Esophagus mucosa (tissue), 1 donor: ENCODE results near the gene USP48. TPM values are rescaled to one million over a fixed set of nuclear protein-coding genes. Genes with fewer than 3 reads are reported as not detected.

ENCODE experiments used
- ATAC-seq: fragments of 200-7000 bp; cut with Tn5 transposase; one replicate; pipeline ENCODE4 v1.9.1; 2020
- total RNA-seq: library from RNA; stranded (reverse); gene quantifications from one replicate; pipeline ENCODE4 v1.2.4, GENCODE V29; 2023
- donor health status: DM: yes; HTN: yes; CAD: no.

The USP48 gene
- total RNA-seq, 1 donor from 2014 or later = 37.3 TPM

DNA sequence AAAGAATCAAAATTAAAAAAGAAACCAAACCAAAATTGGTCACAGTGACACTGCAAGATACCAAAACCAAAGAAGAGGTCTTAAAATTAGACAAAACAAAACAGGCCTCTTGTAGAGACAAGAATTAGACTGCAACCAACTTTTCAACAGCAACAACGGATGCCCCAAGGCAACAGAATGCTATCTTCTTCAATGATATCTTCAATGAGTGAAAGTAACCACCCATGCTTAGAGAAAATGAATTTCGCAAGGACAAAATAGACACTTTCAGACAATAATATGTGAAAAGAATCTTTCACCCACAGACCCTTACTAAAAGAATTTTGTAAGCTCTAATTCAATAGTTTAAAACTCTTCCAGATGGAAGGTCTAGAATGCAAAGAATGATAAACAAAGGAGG lies 41.7 kb downstream of the USP48 start:
- no peak for ATAC-seq

DNA sequence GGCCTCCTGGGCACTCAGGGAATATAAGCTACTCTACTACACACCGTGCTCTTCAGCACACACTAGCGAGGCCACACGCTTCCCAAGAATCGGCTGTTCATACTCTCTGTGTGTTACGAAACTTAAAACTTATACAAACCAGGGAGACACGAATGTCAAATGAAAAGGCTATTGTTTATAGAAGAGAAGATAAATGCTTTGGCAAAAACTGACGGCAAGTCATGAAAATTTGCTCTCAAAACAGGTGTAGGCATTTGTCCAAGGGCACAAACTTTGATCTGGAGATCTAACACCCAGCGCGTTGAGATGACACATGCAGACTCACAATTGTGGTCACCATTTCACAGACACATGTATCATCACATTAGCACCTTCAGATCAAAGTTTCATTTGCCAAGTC lies 46.1 kb downstream of the USP48 start:
- ATAC-seq = no peak

GRCh38 chr1:21736011-21736410 lies 46.9 kb downstream of the USP48 start:
- ATAC-seq = peak; percentile 59

DNA sequence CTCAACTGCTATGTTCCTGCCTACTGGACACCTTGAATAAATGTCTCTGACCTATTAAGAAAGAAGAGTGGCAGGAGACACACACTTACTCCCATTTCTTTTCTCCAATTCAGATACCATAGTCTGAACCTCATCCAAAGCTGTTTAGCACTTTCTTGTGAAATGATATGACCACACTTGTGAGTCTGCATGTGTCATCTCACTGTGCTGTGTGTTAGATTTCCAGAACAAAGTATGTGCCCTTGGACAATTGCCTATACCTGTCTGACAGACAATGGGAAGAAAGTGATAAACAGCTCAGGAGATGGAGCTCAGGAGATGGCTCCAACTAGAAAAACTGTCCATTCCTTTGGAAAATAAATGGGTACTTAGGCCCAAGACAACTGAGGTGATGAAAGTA lies 48.4 kb downstream of the USP48 start:
- no peak for ATAC-seq

- ATAC-seq = no peak
These were observed 50.3 kb downstream of the USP48 start for GRCh38 chr1:21732664-21733063.

DNA sequence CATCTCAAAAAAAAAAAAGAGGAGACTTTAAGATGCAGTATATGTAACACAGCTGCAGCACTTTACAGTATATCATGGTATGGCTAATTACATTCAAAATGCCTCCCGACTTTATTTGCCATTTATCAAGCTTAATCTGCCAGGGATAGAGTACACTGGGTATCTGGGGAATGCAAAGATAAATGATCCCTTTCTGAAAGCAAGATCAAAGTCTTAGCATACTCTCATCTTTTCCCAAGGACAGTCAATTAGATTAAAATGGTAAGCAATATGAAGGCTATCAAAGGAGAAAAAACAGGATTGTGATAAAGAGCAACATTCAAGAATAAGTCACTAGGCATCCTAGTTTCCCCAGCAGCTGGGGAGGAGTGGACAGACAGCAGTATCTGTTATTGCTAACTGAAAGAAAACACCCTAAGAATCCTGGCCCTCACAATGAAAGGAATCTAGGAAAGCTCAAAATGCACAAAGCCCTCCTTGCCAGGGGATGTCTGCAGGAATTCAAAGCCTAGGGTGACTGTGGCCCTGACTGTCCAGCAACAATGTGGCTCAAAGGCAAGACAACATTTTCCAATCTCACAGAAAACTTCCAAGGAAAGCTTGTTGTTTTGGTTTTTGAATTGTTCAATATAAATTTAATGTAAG lies 57.1 kb downstream of the USP48 start:
- no peak for ATAC-seq

- ATAC-seq = no peak
These were observed 58.4 kb downstream of the USP48 start for GRCh38 chr1:21724570-21724969.

GRCh38 chr1:21724098-21724497 lies 58.9 kb downstream of the USP48 start:
- ATAC-seq = no peak

DNA sequence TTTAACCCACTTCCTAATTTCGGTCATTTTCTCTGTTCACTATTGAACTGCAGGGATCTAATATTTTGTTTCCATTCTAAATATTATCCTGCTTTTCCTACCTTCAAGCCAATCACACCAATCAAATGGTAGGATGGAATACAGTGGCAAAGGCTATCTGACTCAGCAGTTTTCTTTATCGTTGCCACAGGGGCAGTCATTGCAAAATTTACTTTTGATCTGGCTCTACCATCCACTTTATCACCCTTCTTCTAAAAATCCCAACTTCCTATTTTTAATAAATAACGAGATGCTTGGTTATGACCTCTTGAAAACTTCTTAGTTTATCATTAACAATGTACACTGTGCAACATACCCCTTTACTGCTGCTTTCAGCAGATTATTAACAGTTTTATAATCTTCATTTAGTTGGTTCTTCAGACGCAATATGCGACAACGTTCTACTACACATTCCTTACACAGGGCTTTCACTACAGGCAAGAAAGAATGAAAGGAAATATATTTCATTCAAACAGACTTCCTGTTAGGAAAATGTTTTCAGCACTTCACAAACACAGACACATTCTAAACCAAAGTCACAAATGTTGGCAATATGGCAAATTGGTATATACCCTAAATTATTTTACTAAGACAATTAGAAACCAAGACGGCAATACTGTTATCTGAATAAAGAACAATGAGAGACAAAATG lies 61.5 kb downstream of the USP48 start:
- no peak for ATAC-seq

DNA sequence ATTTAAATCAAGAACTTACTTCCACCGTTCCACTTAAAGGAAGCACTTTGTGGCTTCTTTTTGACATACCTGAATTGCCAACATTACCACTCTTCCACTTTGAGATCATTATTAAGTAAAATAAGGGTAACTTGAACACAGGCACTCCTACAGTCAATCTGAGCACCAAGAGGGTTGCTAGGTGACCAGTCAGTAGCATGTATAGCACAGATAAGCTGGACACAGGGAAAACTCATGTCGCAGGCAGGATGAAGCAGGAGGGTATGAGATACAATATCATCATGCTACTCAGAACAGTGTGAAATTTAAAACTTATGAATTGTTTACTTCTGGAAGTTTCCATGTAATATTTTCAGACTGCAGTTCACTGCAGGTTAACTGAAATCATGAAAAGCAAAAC lies 66.8 kb downstream of the USP48 start:
- no peak for ATAC-seq

DNA sequence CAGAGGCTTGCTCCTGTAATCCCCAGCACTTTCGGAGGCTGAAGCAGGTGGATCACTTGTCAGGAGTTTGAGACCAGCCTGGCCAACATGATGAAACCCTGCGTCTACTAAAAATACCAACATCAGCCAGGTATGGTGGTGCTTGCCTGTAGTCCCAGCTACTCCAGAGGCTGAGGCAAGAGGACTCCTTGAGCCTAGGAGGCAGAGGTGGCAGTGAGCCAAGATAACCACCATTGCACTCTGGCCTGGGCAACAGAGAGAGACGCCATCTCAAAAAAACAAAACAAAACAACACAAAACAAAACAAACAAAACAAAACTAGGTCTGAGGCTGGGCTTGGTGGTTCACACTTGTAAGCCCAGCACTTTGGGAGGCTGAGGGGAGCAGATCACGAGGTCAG lies 75.1 kb downstream of the USP48 start:
- no peak for ATAC-seq

GRCh38 chr1:21707086-21707840 lies 75.7 kb downstream of the USP48 start:
- ATAC-seq = no peak

- no peak for ATAC-seq
These were observed 76.7 kb downstream of the USP48 start for GRCh38 chr1:21706151-21706835.

- no peak for ATAC-seq
These were observed 77.5 kb downstream of the USP48 start for GRCh38 chr1:21705303-21705980.

- ATAC-seq = no peak
These were observed 78.8 kb downstream of the USP48 start for GRCh38 chr1:21704145-21704544.

GRCh38 chr1:21703318-21703963 lies 79.5 kb downstream of the USP48 start:
- no peak for ATAC-seq

DNA sequence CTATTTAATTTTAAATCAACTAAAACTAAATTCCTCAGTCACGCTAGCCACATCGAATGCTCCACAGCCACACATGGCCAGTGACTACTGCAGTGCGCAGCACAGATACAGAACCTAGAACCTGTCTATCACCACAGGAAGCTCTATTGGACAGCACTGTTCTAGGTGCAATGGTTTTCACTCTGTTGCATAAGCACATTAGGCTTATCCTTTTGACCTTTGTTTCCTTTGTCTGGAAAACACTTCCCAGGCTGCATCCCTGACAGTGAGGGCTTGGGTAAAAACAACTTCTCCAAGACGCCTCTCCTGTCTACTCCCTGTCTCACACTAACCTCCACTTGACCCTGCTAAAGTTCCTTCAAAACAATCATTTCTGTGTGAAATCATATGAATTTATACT lies 80.2 kb downstream of the USP48 start:
- ATAC-seq = no peak

- no peak for ATAC-seq
These were observed 81.5 kb downstream of the USP48 start for GRCh38 chr1:21701401-21701800.

- ATAC-seq = no peak
These were observed 82.9 kb downstream of the USP48 start for GRCh38 chr1:21700094-21700493.

DNA sequence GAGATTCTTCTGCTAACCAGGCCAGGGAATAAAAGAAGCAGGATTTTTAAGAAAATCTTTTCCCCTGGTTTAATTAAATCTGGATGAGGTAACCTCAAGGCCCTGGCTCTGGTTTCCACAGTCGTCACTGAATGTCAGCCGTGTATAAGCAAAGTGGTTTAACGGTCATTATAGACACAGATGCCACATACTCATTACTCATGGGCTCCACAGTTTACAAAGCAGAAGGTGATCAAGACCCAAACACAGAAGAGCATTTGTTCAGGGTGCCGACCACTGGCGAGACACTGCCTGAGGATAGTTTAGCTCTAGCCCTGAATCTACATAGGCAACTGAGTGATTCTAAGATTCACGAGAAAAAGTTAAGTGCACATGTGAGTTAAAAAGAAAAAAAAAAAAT lies 86.0 kb downstream of the USP48 start:
- ATAC-seq = no peak

DNA sequence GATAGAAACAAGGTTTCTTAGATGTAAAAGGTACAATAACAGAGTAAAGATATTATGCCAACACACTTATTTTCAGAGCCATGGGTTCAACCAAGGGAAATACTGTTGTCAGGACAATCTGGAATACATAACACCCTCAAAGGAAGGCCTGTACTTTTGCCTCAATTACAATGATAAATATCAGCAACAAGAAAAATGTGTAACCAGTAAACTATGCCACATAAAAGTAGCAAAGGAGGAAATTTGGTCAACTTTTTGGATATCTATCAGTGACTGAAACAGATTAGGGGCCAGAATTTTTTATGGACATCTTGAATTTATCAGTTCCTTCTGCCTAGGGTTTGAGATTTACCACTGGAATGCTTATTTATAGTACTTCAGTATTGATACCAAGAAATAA lies 89.2 kb downstream of the USP48 start:
- ATAC-seq = no peak

DNA sequence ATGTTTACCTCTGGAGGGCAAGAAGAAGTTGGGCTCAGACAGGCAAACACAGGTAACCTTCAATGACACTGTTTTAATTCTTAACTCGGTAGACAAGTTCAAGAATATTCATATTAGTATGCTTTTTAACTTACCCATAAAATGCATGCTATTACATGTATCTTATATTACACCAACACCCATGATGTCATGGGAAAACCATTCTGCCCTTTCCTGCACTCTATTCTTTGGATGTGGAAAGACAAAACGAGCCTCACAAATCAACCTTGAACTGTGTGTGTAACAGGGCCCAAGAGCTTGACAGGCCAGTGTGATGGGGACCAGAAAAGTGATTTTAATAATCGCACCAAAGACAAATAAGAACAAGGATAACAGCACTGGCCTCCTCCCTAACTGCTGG lies 91.2 kb downstream of the USP48 start:
- ATAC-seq = peak; percentile 50
